K562 (cell line): ENCODE results near the gene SCYL1. TPM values are rescaled to one million over a fixed set of nuclear protein-coding genes. Genes with fewer than 3 reads are reported as not detected.

Experiments used
- BACH1 ChIP-seq: fragments of 200-800 bp; sonication (Bioruptor generic); IDR thresholded peaks from 2 replicates; pipeline ENCODE4 v1.6.1; 2016; ENCODE audit warnings: missing genetic modification characterization, missing compliant biosample characterization
- BCL6 ChIP-seq: fragments of 250-450 bp; sonication (Bioruptor Pico); IDR thresholded peaks from 2 replicates; pipeline ENCODE4 v1.4.0; 2020
- CBFA2T2 ChIP-seq: fragments of 450-650 bp; conservative IDR thresholded peaks from 2 replicates; pipeline ENCODE4 v1.6.1; 2017; ENCODE audit warnings: mild to moderate bottlenecking
- EP400 ChIP-seq: fragments of 450-650 bp; IDR thresholded peaks from 2 replicates; pipeline ENCODE4 v1.6.1; 2017; ENCODE audit warnings: antibody characterized with exemption, mild to moderate bottlenecking, moderate library complexity
- ESRRA ChIP-seq: fragments of 450-650 bp; IDR thresholded peaks from 2 replicates; pipeline ENCODE4 v1.6.1; 2014; ENCODE audit warnings: low read depth, mild to moderate bottlenecking, moderate library complexity, borderline replicate concordance
- FOXM1 ChIP-seq, 2 experiments: fragments of 450-650 bp in 1 of 2; sonication (generic) in 1 of 2; formaldehyde crosslinking in 1 of 2; IDR thresholded peaks; 2 replicates each; pipeline versions ENCODE4 v1.6.1 to v1.9.0; 2017 to 2022; ENCODE audit warnings: low read depth in 2 of 2, mild to moderate bottlenecking in 2 of 2, missing genetic modification reagents in 1 of 2, moderate library complexity in 1 of 2
- HMGN3 ChIP-seq: IDR thresholded peaks from 2 replicates; pipeline ENCODE4 v1.6.1; 2011; ENCODE audit warnings: borderline replicate concordance, low read depth, mild to moderate bottlenecking, mixed read lengths, low read length; ENCODE audit not compliant: insufficient read length; ENCODE audit errors: extremely low read depth
- HNRNPL ChIP-seq: fragments of 200-400 bp; formaldehyde crosslinking; IDR thresholded peaks from 2 replicates; pipeline ENCODE4 v1.6.1; 2017; ENCODE audit warnings: low read depth, mild to moderate bottlenecking, low read length
- MAZ ChIP-seq, 2 experiments: fragments of 450-650 bp in 1 of 2; sonication (generic) in 1 of 2; formaldehyde crosslinking; IDR thresholded peaks in 1 of 2; conservative IDR thresholded peaks in 1 of 2; 2 replicates each; pipeline versions ENCODE4 v1.4.0 to v1.5.0; 2020; ENCODE audit warnings: mild to moderate bottlenecking in 1 of 2, missing genetic modification reagents in 1 of 2
- MCM7 ChIP-seq, 2 experiments: fragments of 450-650 bp; IDR thresholded peaks; 2 replicates each; pipeline ENCODE4 v1.6.1; 2016 to 2018
- MLX ChIP-seq, 2 experiments: fragments of 450-650 bp in 1 of 2; sonication (generic) in 1 of 2; formaldehyde crosslinking; conservative IDR thresholded peaks; 2 replicates each; pipeline versions ENCODE4 v1.4.0 to v1.8.1; 2020 to 2022; ENCODE audit warnings: mild to moderate bottlenecking in 1 of 2, missing genetic modification reagents in 1 of 2
- NONO ChIP-seq, 2 experiments: fragments of 200-400 bp in 1 of 2; fragments of 450-650 bp in 1 of 2; formaldehyde crosslinking in 1 of 2; IDR thresholded peaks; 2 replicates each; pipeline ENCODE4 v1.6.1; 2017; ENCODE audit warnings: low read depth in 2 of 2, mild to moderate bottlenecking in 2 of 2, moderate library complexity in 2 of 2, low read length in 1 of 2
- SLC30A9 ChIP-seq: fragments of 250-450 bp; sonication (Bioruptor Pico); IDR thresholded peaks from 2 replicates; pipeline ENCODE4 v1.8.0; 2022; ENCODE audit warnings: mild to moderate bottlenecking, moderate library complexity
- SRSF1 ChIP-seq: fragments of 200-400 bp; formaldehyde crosslinking; IDR thresholded peaks from 2 replicates; pipeline ENCODE4 v1.6.1; 2017; ENCODE audit warnings: mild to moderate bottlenecking, low read depth, low read length, moderate library complexity
- TFAM ChIP-seq: fragments of 250-450 bp; sonication (Bioruptor Pico); conservative IDR thresholded peaks from 2 replicates; pipeline ENCODE4 v1.5.0; 2021; ENCODE audit warnings: mild to moderate bottlenecking, moderate library complexity
- XRCC3 ChIP-seq: fragments of 450-650 bp; IDR thresholded peaks from 2 replicates; pipeline ENCODE4 v1.6.1; 2017; ENCODE audit warnings: mild to moderate bottlenecking, moderate library complexity
- ZBTB33 ChIP-seq: sonication (generic); formaldehyde crosslinking; IDR thresholded peaks from 2 replicates; pipeline ENCODE4 v1.8.1; 2023; ENCODE audit warnings: mild to moderate bottlenecking, missing genetic modification reagents
- ZBTB34 ChIP-seq: fragments of 250-450 bp; sonication (Bioruptor Pico); IDR thresholded peaks from 2 replicates; pipeline ENCODE4 v1.8.0; 2021; ENCODE audit warnings: mild to moderate bottlenecking, moderate library complexity
- ZNF280A ChIP-seq: fragments of 450-650 bp; IDR thresholded peaks from 2 replicates; pipeline ENCODE4 v1.6.1; 2018; ENCODE audit warnings: mild to moderate bottlenecking, low read depth; ENCODE audit not compliant: partially characterized antibody
- ZNF77 ChIP-seq: fragments of 250-450 bp; sonication (Bioruptor Pico); IDR thresholded peaks from 2 replicates; pipeline ENCODE4 v1.5.0; 2020
- polyA plus RNA-seq, 8 experiments: library from polyadenylated mRNA; depleted of rRNA in 4 of 8; stranded (reverse) in 5 of 8; unstranded in 3 of 8; fragments of >200 nt; fragmentation: Nextera tagmentation in 2 of 8; fragmentation: Illumina TruSeq in 1 of 8; extraction: Ambion mirVana in 2 of 8; extraction: Trizol in 1 of 8; gene quantifications; 2 replicates each; pipeline versions ENCODE4 v1.2.1 to v1.2.3, GENCODE V29; 2011 to 2014; ENCODE audit warnings: inconsistent platforms in 1 of 8, missing spikeins in 1 of 8
- total RNA-seq, 7 experiments: library from RNA; depleted of rRNA in 6 of 7; stranded (reverse); fragments of >200 nt in 6 of 7; fragmentation: Illumina TruSeq in 2 of 7; extraction: Trizol in 2 of 7; gene quantifications; 2 replicates each; pipeline versions ENCODE4 v1.2.1 to v1.2.3, GENCODE V29; 2011 to 2021; ENCODE audit warnings: low replicate concordance in 1 of 7

SCYL1 gene
- total and polyA plus RNA-seq, 9 of the 15 experiments (the other 6 are each of a cell fraction or from before 2014, with no cell fraction given): 1.9 to 145 (median 57.6) TPM

- TF ChIP-seq MAZ (CRISPR knock-in tag; conservative IDR thresholded peaks at IDR 0.05 in 1 of 2, IDR thresholded peaks at IDR 0.05 in 1 of 2) (no peak), ZBTB34 (no peak), SRSF1 (no peak), XRCC3 (no peak), BCL6 (CRISPR knock-in tag) (no peak), TFAM (CRISPR knock-in tag) (no peak), HNRNPL (no peak), NONO (IDR thresholded peaks at IDR 0.05; ENCODE audit: low read depth in 2 of 2, low read length in 1 of 2) (no peak), SLC30A9 (CRISPR knock-in tag) (no peak), ZNF77 (no peak), EP400 (no peak), BACH1 (tag) (no peak; the same call in 1 of the 2 replicates), ZBTB33 (no peak), ZNF280A (no peak), MCM7 (IDR thresholded peaks at IDR 0.05) (no peak), FOXM1 (IDR thresholded peaks at IDR 0.05; ENCODE audit: low read depth) (no peak), FOXM1 (CRISPR knock-in tag; IDR thresholded peaks at IDR 0.05; ENCODE audit: low read depth) (no peak), MLX (CRISPR knock-in tag; conservative IDR thresholded peaks at IDR 0.05) (no peak), ESRRA (no peak), HMGN3 (no peak), CBFA2T2 (peak; percentile 64)
Observed at GRCh38 chr11:65487467-65488272, 37.2 kb upstream of the SCYL1 start (continued).
